Sigmoid colon (tissue), 4 donors: ENCODE data around the gene PCID2.

Source experiments
- CTCF ChIP-seq, 4 experiments: fragments of 450-650 bp in 3 of 4; fragments of 200-600 bp in 1 of 4; IDR thresholded peaks; one replicate each; pipeline ENCODE4 v1.5.1; 2016 to 2019; ENCODE audit warnings: antibody characterized with exemption in 4 of 4, mild to moderate bottlenecking in 3 of 4, moderate library complexity in 2 of 4
- EP300 ChIP-seq, 4 donors: sonication (generic); formaldehyde crosslinking; IDR thresholded peaks; one replicate each; pipeline ENCODE4 v1.6.1; 2017; ENCODE audit warnings: antibody characterized with exemption in 4 of 4
- POLR2A ChIP-seq, 2 donors: fragments of 450-650 bp; IDR thresholded peaks; one replicate each; pipeline ENCODE4 v1.6.1; 2016; ENCODE audit warnings: antibody characterized with exemption in 2 of 2, mild to moderate bottlenecking in 2 of 2, moderate library complexity in 2 of 2

GRCh38 chr13:113231306-113232207, 23.1 kb upstream of the PCID2 start:
- TF ChIP-seq CTCF (IDR thresholded peaks at IDR 0.05) (no peak), POLR2A (IDR thresholded peaks at IDR 0.05) (no peak), EP300 (IDR thresholded peaks at IDR 0.05) (no peak)
